Glutamatergic neuron (in vitro differentiated cells): ENCODE measurements around the gene JCAD. TPM values are rescaled to one million over a fixed set of nuclear protein-coding genes. Genes with fewer than 3 reads are reported as not detected.

Experiments
- DNase-seq: peaks from one replicate; pipeline ENCODE4 v3.0.0; 2022
- H3K27ac Mint-ChIP-seq: one replicate; pipeline ENCODE4 v1.8.0; 2020; ENCODE audit warnings: mild to moderate bottlenecking, mixed read lengths, inconsistent platforms; ENCODE audit not compliant: unreplicated experiment
- H3K27me3 Mint-ChIP-seq: one replicate; pipeline ENCODE4 v1.8.0; 2020; ENCODE audit warnings: mild to moderate bottlenecking, moderate library complexity, mixed read lengths, inconsistent platforms; ENCODE audit not compliant: unreplicated experiment
- H3K36me3 Mint-ChIP-seq: one replicate; pipeline ENCODE4 v1.8.0; 2020; ENCODE audit warnings: mild to moderate bottlenecking, mixed read lengths, inconsistent platforms; ENCODE audit not compliant: unreplicated experiment
- H3K4me1 Mint-ChIP-seq: one replicate; pipeline ENCODE4 v1.8.0; 2020; ENCODE audit warnings: mild to moderate bottlenecking, low read depth, mixed read lengths, inconsistent platforms; ENCODE audit not compliant: unreplicated experiment
- H3K4me3 Mint-ChIP-seq: one replicate; pipeline ENCODE4 v1.8.0; 2020; ENCODE audit warnings: mild to moderate bottlenecking, mixed read lengths, inconsistent platforms; ENCODE audit not compliant: unreplicated experiment
- H3K9me3 Mint-ChIP-seq: one replicate; pipeline ENCODE4 v1.8.0; 2020; ENCODE audit warnings: mild to moderate bottlenecking, moderate library complexity, mixed read lengths, inconsistent platforms; ENCODE audit not compliant: unreplicated experiment
- total RNA-seq: library from RNA; stranded (reverse); fragmentation: NEBNext Ultra II Directional; extraction: Animal tissue kit (Norgen Biotek cat#: 25700); gene quantifications from one replicate; pipeline ENCODE4 v1.2.1, GENCODE V29; 2021; ENCODE audit not compliant: unreplicated experiment
- TF ChIP-seq, protein P1 (sequence below): fragments of 200-600 bp; sonication (generic); IDR thresholded peaks from one replicate; pipeline ENCODE4 v1.5.0; 2021; ENCODE audit not compliant: partially characterized antibody, unreplicated experiment

JCAD gene
- total RNA-seq, 1 donor from 2014 or later: 0.32 TPM

DNA sequence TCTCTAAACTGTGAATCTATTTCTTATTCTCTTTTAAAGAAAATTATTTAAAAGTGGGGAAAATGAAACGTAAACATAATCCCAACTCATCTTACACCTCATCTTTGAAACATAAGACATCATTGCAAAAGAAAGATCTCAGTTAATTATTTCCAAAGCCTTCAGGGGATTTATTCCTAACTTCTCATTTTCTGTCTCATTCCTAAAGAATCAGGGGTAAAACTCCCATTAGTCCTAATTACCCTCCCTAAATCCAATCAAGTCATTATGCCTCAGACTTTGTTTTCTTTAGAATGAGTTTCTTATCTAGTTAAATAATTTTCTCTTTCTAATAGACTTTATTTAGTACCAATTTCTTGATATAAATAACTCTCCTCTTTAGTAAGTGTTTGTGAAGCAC, 39.7 kb upstream of the JCAD start:
- no peak for DNase-seq
- no peak overlapping the region for H3K27ac Mint-ChIP-seq
- no peaks in the 10 kb centered on the region for H3K9me3 Mint-ChIP-seq

DNA sequence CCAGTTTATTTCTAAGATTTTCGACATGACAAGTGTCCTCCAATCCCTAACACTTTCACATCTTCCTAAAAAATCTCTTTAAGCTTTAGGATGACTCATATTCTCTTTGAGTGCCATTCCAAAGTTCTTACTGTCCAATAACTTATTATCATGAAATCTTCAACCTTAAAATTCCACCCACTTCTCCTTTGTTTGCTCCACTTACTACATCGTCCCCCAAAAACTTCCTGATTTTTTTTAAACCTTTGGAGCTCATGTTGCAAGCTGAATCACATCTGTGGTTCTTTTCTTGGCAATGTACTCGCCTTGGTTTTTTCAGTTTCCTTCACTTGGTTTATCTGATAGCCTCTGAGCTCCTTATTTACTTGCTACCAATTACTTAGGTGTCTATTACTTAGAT, 39.2 kb upstream of the JCAD start:
- no peak for DNase-seq
- H3K27me3 Mint-ChIP-seq: peaks cover 3% of the 10 kb centered on the region
- peaks cover 10% of the 10 kb centered on the region for H3K36me3 Mint-ChIP-seq
- no peak overlapping the region for H3K27ac Mint-ChIP-seq
- TF ChIP-seq, protein P1, sequence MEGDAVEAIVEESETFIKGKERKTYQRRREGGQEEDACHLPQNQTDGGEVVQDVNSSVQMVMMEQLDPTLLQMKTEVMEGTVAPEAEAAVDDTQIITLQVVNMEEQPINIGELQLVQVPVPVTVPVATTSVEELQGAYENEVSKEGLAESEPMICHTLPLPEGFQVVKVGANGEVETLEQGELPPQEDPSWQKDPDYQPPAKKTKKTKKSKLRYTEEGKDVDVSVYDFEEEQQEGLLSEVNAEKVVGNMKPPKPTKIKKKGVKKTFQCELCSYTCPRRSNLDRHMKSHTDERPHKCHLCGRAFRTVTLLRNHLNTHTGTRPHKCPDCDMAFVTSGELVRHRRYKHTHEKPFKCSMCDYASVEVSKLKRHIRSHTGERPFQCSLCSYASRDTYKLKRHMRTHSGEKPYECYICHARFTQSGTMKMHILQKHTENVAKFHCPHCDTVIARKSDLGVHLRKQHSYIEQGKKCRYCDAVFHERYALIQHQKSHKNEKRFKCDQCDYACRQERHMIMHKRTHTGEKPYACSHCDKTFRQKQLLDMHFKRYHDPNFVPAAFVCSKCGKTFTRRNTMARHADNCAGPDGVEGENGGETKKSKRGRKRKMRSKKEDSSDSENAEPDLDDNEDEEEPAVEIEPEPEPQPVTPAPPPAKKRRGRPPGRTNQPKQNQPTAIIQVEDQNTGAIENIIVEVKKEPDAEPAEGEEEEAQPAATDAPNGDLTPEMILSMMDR: no peak
- no peaks in the 10 kb centered on the region for H3K9me3 Mint-ChIP-seq
- peaks cover 9% of the 10 kb centered on the region for H3K4me1 Mint-ChIP-seq
- H3K4me3 Mint-ChIP-seq: no peak overlapping the region

More for the DNA sequence above, 39.7 kb upstream of the JCAD start:
- Mint-ChIP-seq H3K36me3 (peaks cover 15% of the 10 kb centered on the region), H3K4me1 (peaks cover 9% of the 10 kb centered on the region), H3K4me3 (no peak overlapping the region), H3K27me3 (peaks cover 3% of the 10 kb centered on the region)
- TF ChIP-seq, protein P1: no peak

DNA sequence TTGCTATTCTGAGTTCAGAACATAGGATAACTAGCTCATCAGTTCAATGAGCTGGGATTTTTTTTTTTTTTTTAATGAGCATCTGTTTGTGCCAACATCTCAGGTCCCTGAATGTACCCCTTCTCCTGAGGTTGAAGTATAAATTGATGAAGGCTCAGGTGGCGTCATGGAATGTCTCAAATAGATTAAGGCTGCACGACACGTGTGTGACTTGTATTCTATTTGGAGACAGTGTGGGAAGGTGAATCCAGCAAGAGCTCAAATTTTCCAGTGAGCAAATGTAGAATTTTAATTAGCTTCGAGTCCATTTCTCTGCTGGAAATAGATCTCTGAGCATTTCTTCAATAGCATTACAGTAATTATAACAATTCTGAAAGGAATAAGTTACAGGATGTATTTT, 37.2 kb upstream of the JCAD start:
- no peak for DNase-seq
- peaks cover 3% of the 10 kb centered on the region for H3K27me3 Mint-ChIP-seq
- H3K4me1 Mint-ChIP-seq: peaks cover 9% of the 10 kb centered on the region
- H3K27ac Mint-ChIP-seq: no peak overlapping the region
- no peak overlapping the region for H3K4me3 Mint-ChIP-seq
- TF ChIP-seq, protein P1: no peak
- no peaks in the 10 kb centered on the region for H3K9me3 Mint-ChIP-seq
- H3K36me3 Mint-ChIP-seq: peaks cover 10% of the 10 kb centered on the region

DNA sequence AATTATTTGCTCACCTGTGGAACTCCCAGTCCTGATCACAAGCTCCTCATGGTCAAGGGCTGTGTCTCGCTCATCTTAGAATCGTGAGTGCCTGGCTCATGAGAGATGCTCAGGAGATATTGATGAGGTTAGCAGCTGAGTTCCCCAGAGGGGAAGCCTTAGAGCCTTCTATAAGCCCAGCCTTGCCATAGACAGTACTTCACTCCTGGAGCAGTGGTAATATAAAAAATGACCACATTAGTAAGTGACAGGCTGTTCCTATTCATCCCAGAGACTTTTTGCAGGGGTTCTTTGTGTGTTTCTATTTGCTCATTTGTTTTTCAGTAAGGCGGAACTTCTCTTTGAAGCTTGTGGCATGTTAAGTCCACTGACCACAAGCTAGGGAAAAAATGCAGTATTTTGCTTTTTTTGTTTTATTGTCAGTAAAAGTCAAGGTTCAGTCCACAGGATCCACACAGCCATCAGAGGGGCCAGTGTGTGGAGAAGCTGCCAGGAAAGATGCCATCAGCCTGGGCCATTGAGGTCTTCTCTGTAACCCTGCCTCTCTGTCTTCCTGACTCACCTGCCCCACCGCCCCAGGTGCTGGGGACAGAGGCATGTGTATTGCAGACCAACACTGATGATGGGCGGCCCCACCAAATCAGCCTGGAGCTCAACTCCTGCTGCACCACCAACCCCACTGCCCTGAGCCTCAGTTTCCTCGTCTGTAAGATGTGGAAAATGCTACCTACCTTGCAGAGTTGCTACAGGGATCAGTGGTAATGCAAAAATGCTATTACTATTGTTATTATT, 36.4 kb upstream of the JCAD start:
- H3K36me3 Mint-ChIP-seq: peaks cover 10% of the 10 kb centered on the region
- TF ChIP-seq, protein P1: no peak
- no peak for DNase-seq
- no peak overlapping the region for H3K4me3 Mint-ChIP-seq
- peaks cover 9% of the 10 kb centered on the region for H3K4me1 Mint-ChIP-seq
- no peaks in the 10 kb centered on the region for H3K9me3 Mint-ChIP-seq
- peaks cover 3% of the 10 kb centered on the region for H3K27me3 Mint-ChIP-seq
- H3K27ac Mint-ChIP-seq: no peak overlapping the region

DNA sequence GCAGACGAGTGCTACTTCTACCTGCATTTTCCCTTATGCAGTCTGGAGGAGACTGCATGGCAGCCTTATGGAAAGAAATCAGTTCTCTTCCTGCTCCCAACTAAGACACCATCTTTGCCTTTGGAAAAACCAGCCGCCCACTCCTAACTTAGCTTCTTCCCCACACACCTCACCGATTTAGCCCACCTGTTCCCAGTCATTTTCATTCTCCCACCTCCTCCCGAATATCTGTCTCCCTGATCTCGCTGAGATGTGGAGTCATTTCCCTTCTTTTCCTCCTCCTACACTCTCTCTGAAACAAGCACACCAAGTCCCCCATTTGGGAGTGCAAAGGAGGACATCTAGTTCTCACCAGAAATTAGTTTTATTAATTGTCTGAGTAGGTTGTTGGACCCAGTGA, 35.2 kb upstream of the JCAD start:
- H3K36me3 Mint-ChIP-seq: peaks cover 10% of the 10 kb centered on the region
- no peaks in the 10 kb centered on the region for H3K9me3 Mint-ChIP-seq
- H3K27me3 Mint-ChIP-seq: peaks cover 3% of the 10 kb centered on the region
- no peak overlapping the region for H3K4me3 Mint-ChIP-seq
- no peak for DNase-seq
- peaks cover 9% of the 10 kb centered on the region for H3K4me1 Mint-ChIP-seq
- TF ChIP-seq, protein P1: no peak
- no peak overlapping the region for H3K27ac Mint-ChIP-seq
